PC-9 (cell line): ENCODE results near the gene IMPG2. TPM values are rescaled to one million over a fixed set of nuclear protein-coding genes. Genes with fewer than 3 reads are reported as not detected.

ENCODE experiments used
- BruUV-seq: library from RNA; stranded (reverse); fragments of 400-500 nt; replicated peaks from 2 replicates; lab custom pipeline; 2021; lab: Mats Ljungman, UMichigan
- CTCF ChIA-PET: fragments of 300-600 bp; sonication (Branson Sonifier 250); formaldehyde crosslinking; loops from one replicate; lab custom pipeline; 2022; ENCODE audit warnings: antibody characterized with exemption; lab: Charles Lee
- POLR2A ChIA-PET: fragments of 300-600 bp; sonication (Branson Sonifier 250); formaldehyde crosslinking; loops from one replicate; lab custom pipeline; 2022; ENCODE audit warnings: antibody characterized with exemption; ENCODE audit not compliant: unreplicated experiment; lab: Charles Lee
- DNase-seq, 2 experiments: peaks; one replicate each; pipeline versions ENCODE4 v3.0.0 to v3.0.0-alpha.2; 2015 to 2022; ENCODE audit warnings: mixed read lengths in 1 of 2
- H2AFZ ChIP-seq: fragments of 200-600 bp; sonication (generic); 2 replicates; pipeline ENCODE4 v1.8.1; 2017; ENCODE audit warnings: antibody characterized with exemption
- H3F3A ChIP-seq: fragments of 200-600 bp; sonication (generic); 2 replicates; pipeline ENCODE4 v1.8.1; 2017; ENCODE audit warnings: antibody characterized with exemption, mild to moderate bottlenecking, low read depth; ENCODE audit not compliant: insufficient read depth
- H3K27ac ChIP-seq: fragments of 200-600 bp; sonication (generic); 2 replicates; pipeline ENCODE4 v1.6.1; 2016; ENCODE audit warnings: mixed run types
- H3K27me3 ChIP-seq: fragments of 200-600 bp; sonication (generic); 2 replicates; pipeline ENCODE4 v1.6.1; 2016; ENCODE audit warnings: low read depth, mixed run types; ENCODE audit not compliant: insufficient read depth
- H3K36me3 ChIP-seq: fragments of 200-600 bp; sonication (generic); 2 replicates; pipeline ENCODE4 v1.6.1; 2016; ENCODE audit warnings: low read depth, mixed run types
- H3K4me1 ChIP-seq: fragments of 200-600 bp; sonication (generic); replicated peaks from 2 replicates; pipeline ENCODE4 v1.6.1; 2016; ENCODE audit warnings: mixed run types; ENCODE audit not compliant: insufficient read depth
- H3K4me2 ChIP-seq: fragments of 200-600 bp; sonication (generic); 2 replicates; pipeline ENCODE4 v1.6.1; 2017; ENCODE audit warnings: mixed run types
- H3K4me3 ChIP-seq: fragments of 200-600 bp; sonication (generic); 2 replicates; pipeline ENCODE4 v1.6.1; 2016; ENCODE audit warnings: mixed run types
- H3K79me2 ChIP-seq: fragments of 200-600 bp; sonication (generic); 2 replicates; pipeline ENCODE4 v1.6.1; 2017; ENCODE audit warnings: low read depth, mixed run types
- H3K9me2 ChIP-seq: fragments of 200-600 bp; sonication (generic); 2 replicates; pipeline ENCODE4 v1.8.1; 2017; ENCODE audit warnings: mild to moderate bottlenecking; ENCODE audit not compliant: insufficient read depth
- H3K9me3 ChIP-seq: fragments of 200-600 bp; sonication (generic); 2 replicates; pipeline ENCODE4 v1.8.1; 2016; ENCODE audit warnings: low read depth; ENCODE audit not compliant: insufficient read depth
- H4K20me1 ChIP-seq: fragments of 200-600 bp; sonication (generic); 2 replicates; pipeline ENCODE4 v1.8.1; 2017; ENCODE audit not compliant: insufficient read depth
- CTCF ChIP-seq: fragments of 200-600 bp; sonication (generic); conservative IDR thresholded peaks from 2 replicates; pipeline ENCODE4 v1.6.1; 2017; ENCODE audit warnings: mixed run types, antibody characterized with exemption, mild to moderate bottlenecking, moderate library complexity
- EZH2 ChIP-seq: fragments of 200-600 bp; sonication (generic); IDR thresholded peaks from 2 replicates; pipeline ENCODE4 v1.8.0; 2017; ENCODE audit warnings: antibody characterized with exemption, low read depth
- intact Hi-C: fragments of 100-400 bp; cut with micrococcal nuclease; formaldehyde crosslinking; loops from one replicate; pipeline ENCODE4 v1.10.0; 2022; ENCODE audit not compliant: unreplicated experiment
- total RNA-seq: library from RNA; stranded (reverse); gene quantifications from 2 replicates; pipeline ENCODE4 v1.2.3, GENCODE V29; 2021

Gene IMPG2
- total RNA-seq, 1 experiment from 2014 or later = 0.11 TPM

- no peaks in the 10 kb centered on the region for H3K9me3 ChIP-seq
- TF ChIP-seq EZH2 = no peak
- TF ChIP-seq CTCF = no peak
- no peaks in the 10 kb centered on the region for H3K79me2 ChIP-seq
- intact Hi-C loops = no loop called here
- H3K4me3 ChIP-seq = no peak overlapping the region
- DNase-seq = no peak
- no peak overlapping the region for H2AFZ ChIP-seq
- H3F3A ChIP-seq = no peaks in the 10 kb centered on the region
- H3K36me3 ChIP-seq = no peaks in the 10 kb centered on the region
- no peaks in the 10 kb centered on the region for H3K9me2 ChIP-seq
- H3K4me1 ChIP-seq = no peaks in the 10 kb centered on the region
- ChIA-PET CTCF (no interaction called here), POLR2A (interaction anchor here (0.6 kb wide), 1 partner anchor 393 kb away, joined by 4 read pairs; no protein-coding TSS in a partner anchor)
- no TSS peak for BruUV-seq
- no peaks in the 10 kb centered on the region for H4K20me1 ChIP-seq
- H3K4me2 ChIP-seq = no peak overlapping the region
- no peaks in the 10 kb centered on the region for H3K27me3 ChIP-seq
- no peak overlapping the region for H3K27ac ChIP-seq
These were observed 63.9 kb downstream of the IMPG2 start for GRCh38 chr3:101256511-101256910.

GRCh38 chr3:101255441-101255840 is 64.9 kb downstream of the IMPG2 start:
- BruUV-seq = no TSS peak
- intact Hi-C loops = no loop called here
- Histone ChIP-seq H3K4me2 (no peak overlapping the region), H3K27me3 (no peaks in the 10 kb centered on the region), H2AFZ (no peak overlapping the region), H3K4me1 (no peaks in the 10 kb centered on the region), H3K4me3 (no peak overlapping the region), H3K36me3 (no peaks in the 10 kb centered on the region), H3K79me2 (no peaks in the 10 kb centered on the region), H3K9me2 (no peaks in the 10 kb centered on the region), H3K27ac (no peak overlapping the region), H4K20me1 (no peaks in the 10 kb centered on the region), H3K9me3 (no peaks in the 10 kb centered on the region), H3F3A (no peaks in the 10 kb centered on the region)
- ChIA-PET POLR2A (interaction anchor here (0.6 kb wide), 1 partner anchor 162 kb away, joined by 3 read pairs; no protein-coding TSS in a partner anchor), CTCF (interaction anchor here (0.6 kb wide), 1 partner anchor 20 kb away, joined by 3 read pairs; no protein-coding TSS in a partner anchor)
- DNase-seq = no peak
- TF ChIP-seq CTCF (no peak), EZH2 (no peak)

GRCh38 chr3:101253396-101253795 is 67.0 kb downstream of the IMPG2 start:
- DNase-seq = no peak

More at GRCh38 chr3:101253396-101253795, 67.0 kb downstream of the IMPG2 start:
- no TSS peak for BruUV-seq
- Histone ChIP-seq H3F3A (no peaks in the 10 kb centered on the region), H2AFZ (no peak overlapping the region), H3K4me2 (no peak overlapping the region), H3K9me2 (no peaks in the 10 kb centered on the region), H3K27ac (no peak overlapping the region), H3K79me2 (no peaks in the 10 kb centered on the region), H3K27me3 (no peaks in the 10 kb centered on the region), H3K4me1 (no peaks in the 10 kb centered on the region), H3K4me3 (no peak overlapping the region), H3K9me3 (no peaks in the 10 kb centered on the region), H4K20me1 (no peaks in the 10 kb centered on the region), H3K36me3 (no peaks in the 10 kb centered on the region)
- intact Hi-C loops = no loop called here
- POLR2A ChIA-PET = no interaction called here
- CTCF ChIA-PET = no interaction called here
- no peak for TF ChIP-seq CTCF
- TF ChIP-seq EZH2 = no peak
